ENCODE results near the gene GOLGA3.
"Not testable (repeated sequence)": the region's sequence is repeated elsewhere in the genome, so short reads cannot be mapped to it uniquely, and the experiment has no call there.

The GOLGA3 gene, protein sequence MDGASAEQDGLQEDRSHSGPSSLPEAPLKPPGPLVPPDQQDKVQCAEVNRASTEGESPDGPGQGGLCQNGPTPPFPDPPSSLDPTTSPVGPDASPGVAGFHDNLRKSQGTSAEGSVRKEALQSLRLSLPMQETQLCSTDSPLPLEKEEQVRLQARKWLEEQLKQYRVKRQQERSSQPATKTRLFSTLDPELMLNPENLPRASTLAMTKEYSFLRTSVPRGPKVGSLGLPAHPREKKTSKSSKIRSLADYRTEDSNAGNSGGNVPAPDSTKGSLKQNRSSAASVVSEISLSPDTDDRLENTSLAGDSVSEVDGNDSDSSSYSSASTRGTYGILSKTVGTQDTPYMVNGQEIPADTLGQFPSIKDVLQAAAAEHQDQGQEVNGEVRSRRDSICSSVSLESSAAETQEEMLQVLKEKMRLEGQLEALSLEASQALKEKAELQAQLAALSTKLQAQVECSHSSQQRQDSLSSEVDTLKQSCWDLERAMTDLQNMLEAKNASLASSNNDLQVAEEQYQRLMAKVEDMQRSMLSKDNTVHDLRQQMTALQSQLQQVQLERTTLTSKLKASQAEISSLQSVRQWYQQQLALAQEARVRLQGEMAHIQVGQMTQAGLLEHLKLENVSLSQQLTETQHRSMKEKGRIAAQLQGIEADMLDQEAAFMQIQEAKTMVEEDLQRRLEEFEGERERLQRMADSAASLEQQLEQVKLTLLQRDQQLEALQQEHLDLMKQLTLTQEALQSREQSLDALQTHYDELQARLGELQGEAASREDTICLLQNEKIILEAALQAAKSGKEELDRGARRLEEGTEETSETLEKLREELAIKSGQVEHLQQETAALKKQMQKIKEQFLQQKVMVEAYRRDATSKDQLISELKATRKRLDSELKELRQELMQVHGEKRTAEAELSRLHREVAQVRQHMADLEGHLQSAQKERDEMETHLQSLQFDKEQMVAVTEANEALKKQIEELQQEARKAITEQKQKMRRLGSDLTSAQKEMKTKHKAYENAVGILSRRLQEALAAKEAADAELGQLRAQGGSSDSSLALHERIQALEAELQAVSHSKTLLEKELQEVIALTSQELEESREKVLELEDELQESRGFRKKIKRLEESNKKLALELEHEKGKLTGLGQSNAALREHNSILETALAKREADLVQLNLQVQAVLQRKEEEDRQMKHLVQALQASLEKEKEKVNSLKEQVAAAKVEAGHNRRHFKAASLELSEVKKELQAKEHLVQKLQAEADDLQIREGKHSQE (N-terminal part only)

DNA sequence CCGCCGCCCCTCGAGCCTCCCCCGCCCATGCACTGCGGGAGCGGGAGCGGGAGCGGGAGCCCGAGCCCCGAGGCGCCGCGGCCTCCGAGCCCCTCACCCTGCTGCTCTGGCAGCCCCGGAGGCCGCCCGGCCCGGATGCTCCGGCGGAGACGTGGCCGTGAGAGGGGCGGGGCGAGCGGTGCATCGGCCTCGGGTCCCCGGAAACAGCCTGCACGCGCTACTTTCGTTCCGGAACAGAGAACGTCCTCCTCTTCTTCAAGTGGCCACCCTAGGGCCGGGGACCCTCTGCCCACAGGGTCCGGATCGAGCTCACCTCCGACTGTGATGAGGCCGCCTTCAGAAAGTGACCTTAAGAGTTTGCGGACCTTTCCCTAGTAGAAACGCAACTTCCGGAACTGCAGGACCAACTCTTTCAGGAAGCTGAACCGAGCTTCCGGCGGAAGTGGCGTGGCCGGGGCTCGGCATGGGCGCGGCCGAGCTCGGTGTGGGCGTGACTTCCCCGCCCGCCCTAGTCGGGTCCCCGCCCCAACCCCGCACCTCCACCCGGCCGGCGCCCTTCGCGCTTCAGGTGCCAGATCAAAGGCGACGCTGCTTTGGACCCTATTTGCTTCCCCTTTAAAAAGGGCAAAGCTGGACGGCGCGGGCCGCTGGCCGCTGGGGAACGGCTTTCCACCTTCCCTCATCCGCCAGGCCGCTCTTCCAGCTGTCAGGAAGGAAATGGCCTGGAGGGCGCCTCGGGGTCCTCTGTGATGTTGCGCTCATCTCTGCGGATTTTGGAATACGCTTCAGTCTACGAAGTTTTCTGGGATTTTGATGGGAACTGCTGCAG is at the start of gene GOLGA3:
Gene GOLGA3 (minus strand): TSS at position 164 of the 829 bp plus-strand sequence. CDS start 6,741 bp downstream, outside the sequence.
- DNase-seq (ENCODE audit: low spot score), result peak; percentile 91

DNA sequence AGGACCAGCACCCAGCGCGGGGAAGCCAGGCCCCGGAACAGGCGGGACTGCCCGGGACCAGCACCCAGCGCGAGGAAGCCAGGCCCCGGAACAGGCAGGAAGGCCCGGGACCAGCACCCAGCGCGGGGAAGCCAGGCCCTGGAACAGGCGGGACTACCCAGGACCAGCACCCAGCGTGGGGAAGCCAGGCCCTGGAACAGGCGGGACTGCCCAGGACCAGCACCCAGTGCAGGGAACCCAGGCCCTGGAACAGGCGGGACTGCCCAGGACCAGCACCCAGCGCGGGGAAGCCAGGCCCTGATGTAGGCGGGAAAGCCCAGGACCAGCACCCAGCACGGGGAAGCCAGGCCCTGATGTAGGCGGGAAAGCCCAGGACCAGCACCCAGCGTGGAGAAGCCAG is 46.0 kb upstream of the GOLGA3 start:
- not testable (repeated sequence) for DNase-seq (ENCODE audit: low spot score)

DNA sequence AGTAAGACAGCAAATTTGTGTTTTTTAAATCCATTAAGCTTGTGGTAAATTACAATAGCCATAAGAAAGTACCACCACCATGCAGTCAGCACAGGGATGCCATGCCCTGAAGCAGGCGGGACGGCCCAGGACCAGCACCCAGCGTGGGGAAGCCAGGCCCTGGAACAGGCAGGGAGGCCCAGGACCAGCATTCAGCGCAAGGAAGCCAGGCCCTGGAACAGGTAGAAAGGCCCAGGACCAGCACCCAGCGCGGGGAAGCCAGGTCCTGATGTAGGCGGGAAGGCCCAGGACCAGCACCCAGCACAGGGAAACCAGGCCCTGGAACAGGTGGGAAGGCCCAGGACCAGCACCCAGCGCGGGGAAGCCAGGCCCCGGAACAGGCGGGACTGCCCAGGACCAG is 45.5 kb upstream of the GOLGA3 start:
- no peak for DNase-seq (ENCODE audit: low spot score)

DNA sequence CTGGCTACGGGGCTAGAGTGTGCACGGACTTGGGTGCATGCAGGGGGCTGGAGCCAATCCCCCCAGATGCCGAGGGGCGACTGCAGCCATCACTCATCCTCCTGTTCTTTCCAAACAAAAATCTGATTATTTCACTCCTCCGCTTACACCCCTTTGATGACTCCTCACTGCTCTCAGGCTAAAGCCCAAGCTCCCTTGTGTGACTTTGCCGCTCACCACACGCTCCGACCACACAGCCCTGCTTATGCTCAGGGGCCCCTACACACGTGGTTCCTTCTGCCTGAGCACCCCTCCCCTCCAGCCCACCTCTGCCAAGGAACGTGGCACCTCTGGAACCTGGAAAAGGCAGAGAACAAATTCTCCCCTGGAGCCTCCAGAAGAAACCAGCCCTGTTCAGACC is 45.1 kb upstream of the GOLGA3 start:
- DNase-seq (ENCODE audit: low spot score), result no peak

DNA sequence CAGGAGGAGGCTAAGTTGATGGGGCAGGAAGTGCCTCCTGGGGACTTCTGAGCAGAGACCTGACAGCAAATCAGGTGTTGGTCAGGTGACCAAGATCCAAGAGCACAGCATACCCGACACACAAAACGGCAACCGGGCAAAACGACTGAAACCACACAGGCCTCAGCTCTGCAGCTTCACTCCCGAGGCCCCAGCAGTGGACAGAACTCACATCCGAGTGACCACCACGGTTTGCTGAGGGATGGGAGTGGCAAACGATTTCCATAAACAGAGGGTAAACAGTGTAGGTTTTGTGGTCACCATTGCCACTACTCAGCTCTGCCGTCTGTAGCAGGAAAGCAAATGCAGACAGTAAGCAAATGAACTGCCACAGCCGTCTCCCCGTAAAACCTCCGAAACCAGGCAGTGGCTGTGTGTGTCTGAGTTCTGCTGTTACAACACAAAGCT is 44.3 kb upstream of the GOLGA3 start:
- no peak for DNase-seq (ENCODE audit: low spot score)

DNA sequence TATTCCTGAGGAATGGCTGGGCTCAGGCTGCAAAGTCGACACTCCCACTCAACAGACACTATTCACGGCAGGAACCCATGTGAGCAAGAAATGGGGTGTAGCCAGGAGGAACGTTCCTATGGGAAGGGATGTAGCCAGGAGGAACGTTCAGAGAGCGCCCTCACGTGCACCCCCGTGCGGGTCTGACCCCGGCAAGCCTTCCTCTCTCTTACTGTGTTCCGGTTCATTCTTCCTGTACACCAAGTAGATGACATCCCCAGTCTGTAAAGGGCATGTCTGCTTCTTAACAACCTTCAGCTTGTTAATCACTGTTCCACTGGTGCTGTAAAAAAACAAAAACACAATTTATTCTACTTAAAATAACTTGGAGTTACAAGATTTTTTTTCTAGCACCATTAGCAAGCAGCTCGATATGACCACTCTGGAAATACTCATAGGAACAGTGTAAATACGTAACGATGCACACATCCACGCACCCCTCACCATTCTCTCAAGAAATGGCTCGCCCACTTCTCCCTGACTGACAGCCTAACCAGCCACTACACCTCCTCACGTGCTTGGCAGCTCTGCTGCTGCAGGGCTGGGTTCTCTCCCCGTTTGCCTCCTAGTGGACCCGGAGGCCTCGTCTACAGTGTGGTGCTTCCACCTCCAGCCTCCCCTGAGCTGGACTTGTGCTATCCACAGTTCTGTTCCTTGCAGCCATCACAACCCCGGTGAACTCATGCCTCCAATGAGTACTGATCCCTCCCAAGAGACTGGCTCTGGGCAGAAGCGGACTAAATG is 43.6 kb upstream of the GOLGA3 start:
- no peak for DNase-seq (ENCODE audit: low spot score)

DNA sequence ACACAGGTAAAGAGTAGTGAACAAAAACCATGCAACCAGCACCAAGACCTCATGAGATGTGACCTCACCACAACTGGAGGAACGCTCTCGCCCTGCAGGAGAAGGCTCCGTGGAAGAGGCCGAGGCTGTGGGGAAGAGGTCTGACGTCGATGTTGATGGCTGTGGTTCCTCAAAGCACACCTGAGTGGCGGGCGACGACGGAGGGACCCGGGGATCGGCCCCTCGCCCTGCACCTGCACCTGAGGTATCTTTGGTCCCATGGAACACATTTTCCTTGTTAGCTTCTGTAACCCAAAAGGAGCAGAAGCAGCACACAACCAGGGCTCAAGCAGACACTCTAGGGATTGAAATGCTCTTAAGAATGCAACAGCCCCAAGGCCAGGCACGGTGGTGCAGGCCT is 40.9 kb upstream of the GOLGA3 start:
- no peak for DNase-seq (ENCODE audit: low spot score)

DNA sequence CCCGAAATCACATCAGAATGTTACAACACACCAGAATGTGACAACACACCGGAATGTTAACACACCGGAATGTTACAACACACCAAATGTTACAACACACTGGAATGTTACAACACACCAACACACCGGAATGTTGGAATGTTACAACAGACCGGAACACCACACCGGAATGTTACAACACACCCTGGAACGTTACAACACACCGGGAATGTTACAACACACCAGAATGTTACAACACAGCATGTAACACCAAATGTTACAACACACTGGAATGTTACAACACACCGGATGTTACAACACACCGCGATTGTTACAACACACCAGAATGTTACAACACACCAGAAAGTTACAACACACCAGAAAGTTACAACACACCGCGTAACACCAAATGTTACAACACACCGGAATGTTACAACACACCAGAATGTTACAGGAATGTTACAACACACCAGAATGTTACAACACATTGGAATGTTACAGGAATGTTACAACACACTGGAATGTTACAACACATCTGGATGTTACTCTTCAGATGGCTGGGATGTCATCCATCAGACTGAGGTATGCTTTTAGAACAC is 37.7 kb upstream of the GOLGA3 start:
- DNase-seq (ENCODE audit: low spot score), result no peak

DNA sequence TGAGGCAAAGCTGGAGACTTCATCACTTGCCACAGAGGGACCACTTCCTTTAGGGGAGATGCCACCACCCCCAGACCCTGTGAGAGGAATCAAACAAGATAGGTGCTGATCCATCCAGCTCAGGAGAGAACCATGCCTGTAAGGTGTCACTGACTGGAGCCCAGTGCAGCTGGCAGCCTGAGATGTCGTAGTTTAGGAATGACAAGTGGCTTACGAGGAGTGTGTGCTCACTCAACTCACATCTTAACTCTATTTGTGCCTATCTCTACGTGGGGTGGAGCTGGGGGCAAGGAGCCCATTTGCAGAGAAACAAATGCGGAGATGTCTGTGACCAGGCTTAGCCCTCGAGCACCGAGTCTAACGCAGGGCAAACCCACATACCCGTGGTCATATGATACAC is 32.9 kb upstream of the GOLGA3 start:
- DNase-seq (ENCODE audit: low spot score), result no peak

DNA sequence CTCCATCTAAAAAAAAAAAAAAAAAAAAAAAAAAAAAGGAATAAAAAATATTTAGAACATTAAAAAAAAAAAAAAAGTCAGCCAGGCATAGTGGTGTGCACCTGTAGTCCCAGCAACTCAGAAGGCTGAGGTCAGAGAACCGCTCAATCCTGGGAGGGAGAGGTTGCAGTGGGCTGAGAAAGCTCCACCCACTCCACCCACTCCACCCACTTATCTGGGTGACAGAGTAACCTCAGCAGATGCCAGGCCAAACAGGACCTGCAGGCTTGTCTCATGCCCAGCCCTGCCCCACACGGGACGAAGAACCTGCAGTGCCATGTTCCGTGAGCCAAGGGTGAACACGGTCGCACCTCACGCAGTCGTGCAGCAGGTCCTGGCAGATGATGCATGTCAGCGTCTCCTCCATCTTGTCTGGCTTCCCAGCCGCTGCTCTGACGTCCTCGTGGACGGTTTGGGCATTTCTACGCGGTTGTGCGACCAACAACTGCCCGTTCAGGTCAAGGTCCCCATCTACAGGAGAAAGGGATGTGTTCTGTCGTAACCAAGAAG is 30.1 kb upstream of the GOLGA3 start:
- no peak for DNase-seq (ENCODE audit: low spot score)

DNA sequence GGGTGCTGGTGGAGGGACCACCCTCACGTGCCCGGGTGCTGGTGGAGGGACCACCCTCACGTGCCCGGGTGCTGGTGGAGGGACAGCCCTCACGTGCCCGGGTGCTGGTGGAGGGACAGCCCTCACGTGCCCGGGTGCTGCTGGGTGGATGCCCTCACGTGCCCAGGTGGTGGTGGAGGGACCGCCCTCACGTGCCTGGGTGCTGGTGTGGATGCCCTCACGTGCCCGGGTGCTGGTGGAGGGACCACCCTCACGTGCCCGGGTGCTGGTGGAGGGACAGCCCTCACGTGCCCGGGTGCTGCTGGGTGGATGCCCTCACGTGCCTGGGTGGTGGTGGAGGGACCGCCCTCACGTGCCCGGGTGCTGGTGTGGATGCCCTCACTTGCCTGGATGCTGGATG is 28.4 kb upstream of the GOLGA3 start:
- not testable (repeated sequence) for DNase-seq (ENCODE audit: low spot score)

DNA sequence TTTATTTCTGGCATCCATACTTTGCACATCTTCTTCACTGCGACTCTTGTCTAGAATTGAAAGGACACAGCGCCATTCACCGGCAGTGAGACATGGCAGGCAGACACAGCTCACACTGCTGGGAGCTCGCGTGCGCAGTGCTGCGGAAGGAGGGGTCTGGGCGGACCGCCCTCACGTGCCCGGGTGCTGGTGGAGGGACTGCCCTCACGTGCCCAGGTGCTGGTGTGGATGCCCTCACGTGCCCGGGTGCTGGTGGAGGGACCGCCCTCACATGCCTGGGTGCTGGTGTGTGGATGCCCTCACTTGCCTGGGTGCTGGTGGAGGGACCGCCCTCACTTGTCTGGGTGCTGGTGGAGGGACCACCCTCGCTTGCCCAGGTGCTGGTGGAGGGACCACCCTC is 27.9 kb upstream of the GOLGA3 start:
- DNase-seq (ENCODE audit: low spot score), result no peak

DNA sequence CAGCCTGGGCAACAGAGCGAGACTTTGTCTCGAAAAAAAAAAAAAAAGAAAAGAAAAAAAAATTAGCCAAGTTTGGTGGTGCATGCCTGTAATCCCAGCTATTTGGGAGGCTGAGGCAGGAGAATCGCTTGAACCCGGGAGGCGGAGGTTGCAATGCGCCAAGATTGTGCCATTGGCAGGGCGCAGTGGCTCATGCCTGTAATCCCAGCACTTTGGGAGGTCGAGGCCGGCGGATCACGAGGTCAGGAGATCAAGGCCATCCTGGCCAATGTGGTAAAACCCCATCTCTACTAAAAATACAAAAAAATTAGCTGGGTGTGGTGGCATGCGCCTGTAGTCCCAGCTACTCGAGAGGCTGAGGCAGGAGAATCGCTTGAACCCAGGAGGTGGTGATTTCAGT is 26.5 kb upstream of the GOLGA3 start:
- DNase-seq (ENCODE audit: low spot score), result not testable (repeated sequence)

DNA sequence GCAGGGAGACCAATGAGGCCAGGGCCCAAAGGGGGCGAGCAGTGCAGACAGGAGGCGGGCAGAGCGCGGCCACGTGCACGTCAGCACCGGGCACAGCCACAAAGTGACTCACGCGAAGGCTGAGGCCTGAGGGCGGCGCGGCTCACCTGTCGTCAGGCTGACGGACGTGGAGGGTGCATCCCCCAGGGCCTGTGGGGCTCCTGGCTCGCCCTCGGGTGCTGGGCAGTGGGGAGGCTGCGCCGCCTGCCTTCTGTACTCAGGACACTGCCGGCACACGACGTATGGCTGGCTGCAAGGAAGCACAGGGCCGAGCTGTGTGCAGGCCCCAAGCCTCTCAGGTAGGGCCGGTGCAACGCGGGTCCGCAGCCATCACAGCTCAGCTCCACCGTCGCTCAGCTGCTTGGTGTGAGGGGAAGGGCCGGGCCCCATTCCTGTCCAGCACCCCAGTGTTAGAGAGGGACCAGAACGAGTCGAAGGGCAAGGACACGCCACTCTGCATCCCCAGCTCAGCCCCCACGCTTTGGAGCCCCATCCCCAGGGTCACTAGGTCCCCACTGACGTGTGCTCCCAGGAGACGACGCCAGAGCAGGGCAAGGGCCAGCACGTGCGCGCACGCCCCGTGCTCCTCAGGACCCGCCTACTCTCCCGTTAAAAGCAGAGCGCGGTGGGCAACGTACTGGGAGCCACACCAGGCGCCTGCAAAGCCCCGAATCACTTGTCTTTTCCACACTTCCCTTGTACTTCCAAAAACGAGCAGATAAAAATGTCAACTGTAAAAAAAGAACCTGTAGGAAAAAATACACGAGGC is 24.8 kb upstream of the GOLGA3 start:
- no peak for DNase-seq (ENCODE audit: low spot score)

DNA sequence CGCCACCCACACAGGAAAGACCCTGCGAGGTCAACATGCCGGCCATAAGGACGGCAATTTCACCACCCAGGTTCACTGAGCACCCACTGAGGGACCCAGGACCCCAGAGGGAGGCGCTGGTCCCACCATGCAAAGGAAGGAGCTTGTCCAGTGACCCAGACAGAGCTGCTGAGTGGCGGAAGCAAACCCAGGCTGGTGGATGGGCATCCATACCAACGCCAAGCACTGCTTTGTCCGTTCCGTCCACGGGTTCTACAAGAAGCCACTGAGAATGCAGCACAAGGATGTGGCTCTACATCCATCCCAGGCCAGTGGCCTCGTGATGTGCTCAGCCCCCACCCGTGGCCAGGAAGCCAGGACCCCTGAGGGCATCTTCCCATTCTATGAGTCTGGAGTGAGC is 23.8 kb upstream of the GOLGA3 start:
- DNase-seq (ENCODE audit: low spot score), result no peak

DNA sequence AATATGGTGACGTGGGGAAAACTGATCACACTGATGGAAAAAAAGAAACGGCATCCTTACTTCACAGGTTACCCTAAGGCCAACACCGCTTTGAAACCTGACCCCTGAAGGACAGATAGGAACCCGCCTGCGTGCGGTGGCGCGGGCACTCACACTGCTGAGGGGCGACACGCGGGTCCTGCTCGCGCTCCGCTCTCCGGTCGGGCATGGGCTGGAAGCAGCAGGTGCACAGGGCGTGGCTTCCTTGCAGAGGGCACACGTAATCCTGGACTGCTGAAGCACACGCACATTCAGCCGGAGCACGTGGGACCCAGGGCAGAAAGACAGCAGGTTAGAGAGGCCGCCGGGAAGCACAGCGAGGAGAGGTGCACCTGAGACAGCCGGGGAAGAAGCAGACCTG is 22.8 kb upstream of the GOLGA3 start:
- DNase-seq (ENCODE audit: low spot score), result no peak

DNA sequence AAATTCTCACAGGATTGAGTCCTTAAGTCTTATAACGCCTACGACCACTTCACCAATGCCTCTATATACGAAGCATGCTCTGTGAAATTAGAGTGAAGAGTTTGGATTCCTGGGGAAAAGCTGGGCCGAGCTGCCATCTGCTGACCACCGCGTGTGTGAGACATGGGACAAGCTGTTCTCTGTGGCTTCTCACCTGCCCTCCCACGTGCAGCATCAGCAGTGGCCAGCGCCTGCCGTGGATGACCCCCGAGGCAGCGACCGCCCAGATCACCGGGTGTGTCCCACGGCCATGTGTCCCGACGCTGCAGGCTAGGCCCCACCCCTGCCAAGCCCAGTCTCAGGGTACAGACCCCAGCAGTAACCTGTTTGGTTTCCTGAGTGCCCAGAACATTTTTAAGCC is 21.6 kb upstream of the GOLGA3 start:
- DNase-seq (ENCODE audit: low spot score), result no peak

DNA sequence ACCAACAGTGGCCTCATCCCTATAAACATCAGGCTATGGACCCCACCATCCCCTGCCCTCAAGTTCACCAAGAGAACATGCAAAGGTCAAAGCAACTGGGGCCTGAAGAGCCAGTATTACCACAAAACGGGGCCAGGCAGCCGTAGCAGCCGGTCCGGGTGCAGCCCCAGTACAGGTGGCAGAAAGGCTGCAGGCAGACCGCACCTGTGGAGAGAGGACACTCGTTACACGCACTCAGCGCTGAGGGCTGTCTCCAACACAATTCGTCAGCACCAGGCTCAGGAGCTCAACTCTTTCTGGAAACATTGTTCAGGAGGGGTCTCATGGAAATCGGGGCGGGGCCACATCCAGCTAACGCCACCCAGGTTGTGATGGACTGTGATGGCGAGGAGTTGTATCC is 19.9 kb upstream of the GOLGA3 start:
- no peak for DNase-seq (ENCODE audit: low spot score)

Data from pons (tissue), 1 donor.